Mesothelial cell of epicardium (in vitro differentiated cells): ENCODE data around the gene SDK1. TPM values are rescaled to one million over a fixed set of nuclear protein-coding genes. Genes with fewer than 3 reads are reported as not detected.

Experiments
- DNase-seq, 2 experiments: peaks; one replicate each; pipeline ENCODE4 v3.0.0; 2021; ENCODE audit warnings: low spot score in 2 of 2; ENCODE audit not compliant: unreplicated experiment in 2 of 2
- H3K27ac Mint-ChIP-seq: 2 replicates; pipeline ENCODE4 v1.8.0; 2021; ENCODE audit warnings: mixed read lengths
- H3K27me3 Mint-ChIP-seq: 2 replicates; pipeline ENCODE4 v1.8.0; 2021; ENCODE audit warnings: low read depth, mixed read lengths
- H3K36me3 Mint-ChIP-seq: 2 replicates; pipeline ENCODE4 v1.8.0; 2021; ENCODE audit warnings: mixed read lengths
- H3K4me1 Mint-ChIP-seq: 2 replicates; pipeline ENCODE4 v1.8.0; 2021; ENCODE audit warnings: mixed read lengths
- H3K4me3 Mint-ChIP-seq: 2 replicates; pipeline ENCODE4 v1.8.0; 2021; ENCODE audit warnings: mild to moderate bottlenecking, moderate library complexity, mixed read lengths
- H3K9me3 Mint-ChIP-seq: 2 replicates; pipeline ENCODE4 v1.8.0; 2021; ENCODE audit warnings: mixed read lengths
- total RNA-seq: library from RNA; stranded (reverse); gene quantifications from 3 replicates; pipeline ENCODE4 v1.2.1, GENCODE V29; 2021
- TF ChIP-seq, protein P1 (sequence below): fragments of 200-600 bp; sonication (generic); IDR thresholded peaks from one replicate; pipeline ENCODE4 v1.5.0; 2021; ENCODE audit warnings: antibody characterized with exemption; ENCODE audit not compliant: unreplicated experiment

SDK1 gene
- total RNA-seq, 1 donor from 2014 or later: 12.8 TPM

DNA sequence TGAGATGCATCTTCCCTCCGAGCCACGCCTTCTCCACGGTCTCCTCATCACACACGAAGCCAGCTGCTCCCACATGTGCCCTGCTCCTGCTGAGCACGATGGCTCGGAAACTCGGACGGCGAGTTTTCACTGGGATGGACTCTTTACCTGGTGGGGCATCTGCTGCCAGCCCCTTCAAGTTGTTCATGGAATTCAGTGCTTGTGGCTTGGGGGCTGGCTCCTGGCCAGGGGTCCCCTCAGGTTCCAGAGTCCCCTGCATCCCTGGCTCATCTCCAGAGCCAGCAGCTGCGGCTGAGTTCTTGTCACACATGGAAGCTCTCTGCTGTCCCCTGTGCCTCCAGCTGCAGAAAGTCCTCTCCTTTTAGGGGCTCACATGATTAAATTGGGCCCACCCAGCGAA lies 654.0 kb downstream of the SDK1 start:
- Mint-ChIP-seq H3K36me3 (peaks cover 10% of the 10 kb centered on the region), H3K4me3 (no peak overlapping the region), H3K9me3 (no peaks in the 10 kb centered on the region), H3K27me3 (no peaks in the 10 kb centered on the region), H3K4me1 (no peaks in the 10 kb centered on the region), H3K27ac (no peak overlapping the region)
- TF ChIP-seq, protein P1, sequence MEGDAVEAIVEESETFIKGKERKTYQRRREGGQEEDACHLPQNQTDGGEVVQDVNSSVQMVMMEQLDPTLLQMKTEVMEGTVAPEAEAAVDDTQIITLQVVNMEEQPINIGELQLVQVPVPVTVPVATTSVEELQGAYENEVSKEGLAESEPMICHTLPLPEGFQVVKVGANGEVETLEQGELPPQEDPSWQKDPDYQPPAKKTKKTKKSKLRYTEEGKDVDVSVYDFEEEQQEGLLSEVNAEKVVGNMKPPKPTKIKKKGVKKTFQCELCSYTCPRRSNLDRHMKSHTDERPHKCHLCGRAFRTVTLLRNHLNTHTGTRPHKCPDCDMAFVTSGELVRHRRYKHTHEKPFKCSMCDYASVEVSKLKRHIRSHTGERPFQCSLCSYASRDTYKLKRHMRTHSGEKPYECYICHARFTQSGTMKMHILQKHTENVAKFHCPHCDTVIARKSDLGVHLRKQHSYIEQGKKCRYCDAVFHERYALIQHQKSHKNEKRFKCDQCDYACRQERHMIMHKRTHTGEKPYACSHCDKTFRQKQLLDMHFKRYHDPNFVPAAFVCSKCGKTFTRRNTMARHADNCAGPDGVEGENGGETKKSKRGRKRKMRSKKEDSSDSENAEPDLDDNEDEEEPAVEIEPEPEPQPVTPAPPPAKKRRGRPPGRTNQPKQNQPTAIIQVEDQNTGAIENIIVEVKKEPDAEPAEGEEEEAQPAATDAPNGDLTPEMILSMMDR: no peak
- DNase-seq: no peak

DNA sequence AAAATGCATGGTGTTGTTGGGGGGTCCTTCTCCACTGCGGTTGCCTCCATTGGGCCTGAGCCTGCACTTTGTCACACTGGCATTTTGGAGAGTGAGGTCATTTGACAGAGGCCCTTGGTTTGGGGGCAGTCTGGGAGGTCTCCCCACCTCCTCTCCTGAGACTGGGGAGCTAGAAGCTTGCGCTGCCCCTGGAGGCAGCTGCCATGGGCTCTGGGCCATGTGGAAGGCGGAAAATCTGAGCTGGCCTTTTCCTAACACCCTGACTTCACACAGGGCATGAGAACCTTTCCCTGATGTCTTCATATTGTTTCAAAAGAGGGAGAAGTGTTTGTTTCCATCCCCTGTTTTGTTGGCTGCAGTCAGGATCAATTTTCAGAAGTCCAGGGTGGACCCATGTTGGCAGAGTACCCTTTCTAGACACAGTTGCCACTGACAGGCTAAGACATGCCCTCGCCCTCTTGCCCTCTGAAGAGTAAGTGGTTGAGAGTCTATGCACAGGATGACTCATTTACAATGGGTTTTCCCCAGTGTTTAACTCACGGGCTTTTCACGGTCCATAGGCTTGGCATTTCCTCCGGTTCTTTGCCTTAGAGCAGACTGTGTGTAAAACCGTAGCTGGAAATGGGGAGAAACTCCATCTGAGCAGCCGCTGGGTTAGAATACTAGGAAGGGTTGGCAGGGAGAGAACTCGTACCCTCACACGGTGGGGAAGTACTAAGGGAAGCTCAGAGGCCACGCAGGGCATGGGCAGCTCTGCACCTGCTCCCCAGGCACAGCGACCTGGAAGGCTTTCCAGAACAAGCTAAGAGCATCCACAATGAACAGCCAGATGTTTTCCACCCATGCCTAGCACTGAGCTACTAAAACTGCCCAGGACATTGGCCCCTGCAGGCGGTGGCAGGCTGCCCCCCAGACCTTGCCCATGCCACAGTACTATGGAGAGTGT lies 655.0 kb downstream of the SDK1 start:
- no peaks in the 10 kb centered on the region for H3K27me3 Mint-ChIP-seq
- no peak overlapping the region for H3K4me3 Mint-ChIP-seq
- TF ChIP-seq, protein P1: no peak
- H3K36me3 Mint-ChIP-seq: peaks cover 10% of the 10 kb centered on the region
- H3K4me1 Mint-ChIP-seq: no peaks in the 10 kb centered on the region
- H3K9me3 Mint-ChIP-seq: no peaks in the 10 kb centered on the region
- H3K27ac Mint-ChIP-seq: no peak overlapping the region
- DNase-seq: no peak

DNA sequence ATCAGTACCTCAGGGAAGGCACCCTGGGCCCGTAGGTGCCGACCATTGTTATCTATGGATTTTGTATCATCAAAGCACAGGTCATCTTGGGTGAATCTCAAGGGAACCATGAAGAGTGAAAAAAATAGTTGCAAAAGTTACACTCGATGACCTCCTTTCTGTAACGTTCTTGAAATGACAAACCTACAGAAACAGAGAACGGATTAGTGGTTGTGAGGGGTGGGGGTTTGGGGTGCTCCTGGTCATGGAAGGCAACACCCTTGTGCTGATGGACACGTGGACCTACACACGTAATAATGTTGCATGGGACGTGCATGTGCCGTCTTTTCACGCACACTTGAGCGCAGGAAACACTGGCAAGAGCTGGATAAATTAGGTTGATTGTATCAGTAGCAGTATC lies 655.9 kb downstream of the SDK1 start:
- H3K4me3 Mint-ChIP-seq: no peak overlapping the region
- TF ChIP-seq, protein P1: no peak
- H3K27me3 Mint-ChIP-seq: no peaks in the 10 kb centered on the region
- H3K27ac Mint-ChIP-seq: no peak overlapping the region
- no peak for DNase-seq
- H3K4me1 Mint-ChIP-seq: no peaks in the 10 kb centered on the region
- no peaks in the 10 kb centered on the region for H3K9me3 Mint-ChIP-seq
- H3K36me3 Mint-ChIP-seq: peaks cover 2% of the 10 kb centered on the region

DNA sequence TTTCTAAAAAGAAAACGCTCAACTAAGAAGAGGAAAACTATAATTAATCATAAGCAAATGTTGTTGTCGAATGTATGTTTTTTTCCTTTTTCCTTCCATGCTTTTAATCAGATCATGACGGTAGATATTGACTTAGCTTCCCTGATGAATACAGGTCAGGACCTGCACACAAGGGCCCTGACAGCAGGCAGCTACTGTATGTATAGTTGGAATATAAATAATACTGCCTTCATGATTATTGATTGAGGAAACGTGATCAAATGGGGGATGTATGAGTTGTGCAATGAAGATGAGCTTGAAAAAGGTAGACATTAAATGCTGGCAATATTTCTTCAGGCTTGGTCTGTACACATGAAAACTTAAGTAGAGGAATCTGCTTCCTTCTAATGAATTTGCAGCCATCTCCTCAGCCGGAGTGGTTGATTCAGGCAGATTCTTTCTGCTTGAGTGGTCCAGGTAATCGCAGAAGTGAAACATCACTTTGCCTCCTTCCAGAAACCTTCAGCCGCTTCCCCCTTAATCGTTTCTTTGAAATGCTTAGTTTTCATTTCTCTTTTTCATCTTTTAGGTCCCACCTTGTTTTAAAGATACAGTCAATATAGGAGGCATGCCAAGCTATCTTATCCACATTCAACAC lies 656.5 kb downstream of the SDK1 start:
- Mint-ChIP-seq H3K27me3 (no peaks in the 10 kb centered on the region), H3K4me3 (no peak overlapping the region), H3K27ac (no peak overlapping the region), H3K36me3 (no peaks in the 10 kb centered on the region), H3K9me3 (no peaks in the 10 kb centered on the region), H3K4me1 (no peaks in the 10 kb centered on the region)
- TF ChIP-seq, protein P1: no peak
- DNase-seq: no peak

DNA sequence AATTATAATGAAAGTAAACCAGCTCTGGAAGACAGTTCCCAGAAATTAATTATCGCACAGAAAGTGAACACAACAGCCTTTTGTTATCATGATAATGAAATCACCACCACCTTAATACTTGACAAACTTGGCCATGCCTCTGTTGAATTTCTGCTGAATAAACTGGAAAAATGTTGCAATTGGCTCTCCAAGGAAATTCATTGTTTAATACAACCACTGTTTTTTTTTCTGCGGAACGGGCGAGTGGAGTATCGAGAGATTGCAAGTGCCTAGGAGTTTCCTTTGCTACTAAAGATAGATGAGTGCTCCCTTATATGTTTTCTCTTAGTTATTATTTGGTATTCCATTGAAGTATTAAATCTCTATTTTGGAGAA lies 657.0 kb downstream of the SDK1 start:
- Mint-ChIP-seq H3K27ac (no peak overlapping the region), H3K4me1 (no peaks in the 10 kb centered on the region), H3K4me3 (no peak overlapping the region), H3K27me3 (no peaks in the 10 kb centered on the region), H3K36me3 (no peaks in the 10 kb centered on the region), H3K9me3 (no peaks in the 10 kb centered on the region)
- no peak for DNase-seq
- TF ChIP-seq, protein P1: no peak
